ENCODE data around the gene GALNT6. TPM values are rescaled to one million over a fixed set of nuclear protein-coding genes. Genes with fewer than 3 reads are reported as not detected.

GALNT6 gene
- total RNA-seq, 1 donor from 2014 or later: 24.0 TPM

GRCh38 chr12:51360315-51360714 lies 30.9 kb downstream of the GALNT6 start:
- no peak for TF ChIP-seq CTCF (IDR thresholded peaks at IDR 0.05)
- H3K4me1 ChIP-seq: no peaks in the 10 kb centered on the region

GRCh38 chr12:51359851-51360250 lies 31.4 kb downstream of the GALNT6 start:
- Histone ChIP-seq H3K27me3 (ENCODE audit: low read depth) (no peaks in the 10 kb centered on the region), H3K27ac (no peak overlapping the region), H3K9me3 (no peaks in the 10 kb centered on the region), H3K4me1 (no peaks in the 10 kb centered on the region), H3K36me3 (no peaks in the 10 kb centered on the region), H3K4me3 (no peak overlapping the region)
- TF ChIP-seq CTCF (IDR thresholded peaks at IDR 0.05): no peak
- no peak for DNase-seq
- intact Hi-C loops (cut with DNase I): no loop called here
- ATAC-seq: no peak

More at GRCh38 chr12:51360315-51360714, 30.9 kb downstream of the GALNT6 start:
- no peak overlapping the region for H3K27ac ChIP-seq
- H3K9me3 ChIP-seq: no peaks in the 10 kb centered on the region
- no peak overlapping the region for H3K4me3 ChIP-seq
- no peaks in the 10 kb centered on the region for H3K36me3 ChIP-seq
- no peak for ATAC-seq
- H3K27me3 ChIP-seq (ENCODE audit: low read depth): no peaks in the 10 kb centered on the region
- intact Hi-C loops (cut with DNase I): no loop called here
- DNase-seq: no peak

GRCh38 chr12:51358496-51358895 lies 32.7 kb downstream of the GALNT6 start:
- intact Hi-C loops (cut with DNase I): no loop called here
- ATAC-seq (no peak), DNase-seq (no peak)
- Histone ChIP-seq H3K4me3 (no peak overlapping the region), H3K9me3 (no peaks in the 10 kb centered on the region), H3K27ac (no peak overlapping the region), H3K27me3 (ENCODE audit: low read depth) (no peaks in the 10 kb centered on the region), H3K4me1 (no peaks in the 10 kb centered on the region), H3K36me3 (no peaks in the 10 kb centered on the region)
- TF ChIP-seq CTCF (IDR thresholded peaks at IDR 0.05): no peak

GRCh38 chr12:51357374-51358047 lies 33.7 kb downstream of the GALNT6 start:
- Histone ChIP-seq H3K27ac (no peak overlapping the region), H3K4me3 (no peak overlapping the region), H3K4me1 (no peaks in the 10 kb centered on the region), H3K36me3 (no peaks in the 10 kb centered on the region), H3K9me3 (no peaks in the 10 kb centered on the region), H3K27me3 (ENCODE audit: low read depth) (no peaks in the 10 kb centered on the region)
- no peak for DNase-seq
- ATAC-seq: no peak
- intact Hi-C loops (cut with DNase I): no loop called here
- no peak for TF ChIP-seq CTCF (IDR thresholded peaks at IDR 0.05)

GRCh38 chr12:51351913-51352532 lies 39.2 kb downstream of the GALNT6 start:
- no peaks in the 10 kb centered on the region for H3K36me3 ChIP-seq
- no peaks in the 10 kb centered on the region for H3K9me3 ChIP-seq
- no peak overlapping the region for H3K27ac ChIP-seq
- peak; percentile 49 for DNase-seq
- no peak overlapping the region for H3K4me3 ChIP-seq
- H3K27me3 ChIP-seq (ENCODE audit: low read depth): no peaks in the 10 kb centered on the region
- TF ChIP-seq CTCF (IDR thresholded peaks at IDR 0.05): peak; percentile 56
- ATAC-seq: peak; percentile 59 to 77
- no peaks in the 10 kb centered on the region for H3K4me1 ChIP-seq
- intact Hi-C loops (cut with DNase I): no loop called here
